ENCODE measurements around the gene KYAT1. TPM values are rescaled to one million over a fixed set of nuclear protein-coding genes. Genes with fewer than 3 reads are reported as not detected.
A peak's percentile ranks its signal among the peaks of the same experiment; 100 is the strongest.

KYAT1 gene
- total RNA-seq, 2 donors from 2014 or later, result 13.6 to 25.3 TPM

DNA sequence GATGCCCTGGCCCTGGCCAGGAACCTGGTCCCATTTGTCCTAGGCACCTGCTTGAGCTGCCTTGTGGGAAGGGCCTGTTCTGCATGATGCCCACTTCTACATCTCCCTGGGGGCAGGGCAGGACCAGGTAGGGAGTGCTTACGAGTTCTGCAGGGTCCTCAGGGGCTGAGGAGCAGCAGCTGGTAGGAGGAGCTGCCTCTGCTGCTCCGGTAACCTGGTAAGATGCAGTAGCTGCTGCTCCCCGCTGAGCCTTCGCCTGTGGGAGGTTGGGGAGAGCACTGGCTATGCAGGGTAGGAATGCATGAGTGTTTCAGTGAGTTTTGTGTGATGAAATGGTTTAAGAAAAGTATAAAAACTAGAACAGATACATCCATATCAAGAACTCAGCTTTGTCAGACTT lies 13.8 kb upstream of the KYAT1 start:
- TF ChIP-seq, protein P1, sequence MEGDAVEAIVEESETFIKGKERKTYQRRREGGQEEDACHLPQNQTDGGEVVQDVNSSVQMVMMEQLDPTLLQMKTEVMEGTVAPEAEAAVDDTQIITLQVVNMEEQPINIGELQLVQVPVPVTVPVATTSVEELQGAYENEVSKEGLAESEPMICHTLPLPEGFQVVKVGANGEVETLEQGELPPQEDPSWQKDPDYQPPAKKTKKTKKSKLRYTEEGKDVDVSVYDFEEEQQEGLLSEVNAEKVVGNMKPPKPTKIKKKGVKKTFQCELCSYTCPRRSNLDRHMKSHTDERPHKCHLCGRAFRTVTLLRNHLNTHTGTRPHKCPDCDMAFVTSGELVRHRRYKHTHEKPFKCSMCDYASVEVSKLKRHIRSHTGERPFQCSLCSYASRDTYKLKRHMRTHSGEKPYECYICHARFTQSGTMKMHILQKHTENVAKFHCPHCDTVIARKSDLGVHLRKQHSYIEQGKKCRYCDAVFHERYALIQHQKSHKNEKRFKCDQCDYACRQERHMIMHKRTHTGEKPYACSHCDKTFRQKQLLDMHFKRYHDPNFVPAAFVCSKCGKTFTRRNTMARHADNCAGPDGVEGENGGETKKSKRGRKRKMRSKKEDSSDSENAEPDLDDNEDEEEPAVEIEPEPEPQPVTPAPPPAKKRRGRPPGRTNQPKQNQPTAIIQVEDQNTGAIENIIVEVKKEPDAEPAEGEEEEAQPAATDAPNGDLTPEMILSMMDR (conservative IDR thresholded peaks at IDR 0.05), result no peak

GRCh38 chr9:128894764-128895163 lies 13.0 kb upstream of the KYAT1 start:
- peaks cover 72% of the 10 kb centered on the region for H3K36me3 ChIP-seq (ENCODE audit: control insufficient read depth, insufficient read depth, low read length)
- 91 to 100% methylated on average over 1 to 2 of the region's 2 CpGs for WGBS, 2 experiments (ENCODE audit: insufficient coverage in 1 of 2, insufficient read length in 1 of 2)
- H3K4me1 ChIP-seq (ENCODE audit: control insufficient read depth, insufficient read depth, low read length), result no peaks in the 10 kb centered on the region
- no peak overlapping the region for H3K9ac ChIP-seq (ENCODE audit: extremely low read depth, low read length, poor library complexity, severe bottlenecking)
- H3K27ac ChIP-seq (ENCODE audit: low read depth, low read length), result no peak overlapping the region
- H3K27me3 ChIP-seq (ENCODE audit: control insufficient read depth, insufficient read depth, low read length, poor library complexity, severe bottlenecking), result no peaks in the 10 kb centered on the region
- H3K27me3 Mint-ChIP-seq (ENCODE audit: insufficient read depth), result no peaks in the 10 kb centered on the region
- no peak overlapping the region for H3K4me3 Mint-ChIP-seq
- no peak overlapping the region for H3K27ac Mint-ChIP-seq
- no peaks in the 10 kb centered on the region for H3K9me3 Mint-ChIP-seq
- H3K4me3 ChIP-seq (ENCODE audit: low read length), result no peak overlapping the region
- TF ChIP-seq, protein P1 (conservative IDR thresholded peaks at IDR 0.05), result no peak
- no peaks in the 10 kb centered on the region for H3K4me1 Mint-ChIP-seq
- peaks cover 44% of the 10 kb centered on the region for H3K36me3 Mint-ChIP-seq (ENCODE audit: low read depth)
- no peak for DNase-seq
- H3K9me3 ChIP-seq (ENCODE audit: control insufficient read depth, low read length), result no peaks in the 10 kb centered on the region

More for the DNA sequence above, 13.8 kb upstream of the KYAT1 start:
- Histone ChIP-seq H3K4me3 (ENCODE audit: low read length) (no peak overlapping the region), H3K9me3 (ENCODE audit: control insufficient read depth, low read length) (no peaks in the 10 kb centered on the region), H3K4me1 (ENCODE audit: control insufficient read depth, insufficient read depth, low read length) (no peaks in the 10 kb centered on the region), H3K36me3 (ENCODE audit: control insufficient read depth, insufficient read depth, low read length) (peaks cover 66% of the 10 kb centered on the region), H3K9ac (ENCODE audit: extremely low read depth, low read length, poor library complexity, severe bottlenecking) (no peak overlapping the region), H3K27ac (ENCODE audit: low read depth, low read length) (no peak overlapping the region), H3K27me3 (ENCODE audit: control insufficient read depth, insufficient read depth, low read length, poor library complexity, severe bottlenecking) (no peaks in the 10 kb centered on the region)
- peak overlapping the region; percentile 26 for H3K27ac Mint-ChIP-seq
- H3K36me3 Mint-ChIP-seq (ENCODE audit: low read depth), result peaks cover 39% of the 10 kb centered on the region
- 59 to 60% methylated on average over 3 to 4 of the region's 4 CpGs for WGBS, 2 experiments (ENCODE audit: insufficient coverage in 1 of 2, insufficient read length in 1 of 2)
- no peaks in the 10 kb centered on the region for H3K27me3 Mint-ChIP-seq (ENCODE audit: insufficient read depth)
- no peaks in the 10 kb centered on the region for H3K4me1 Mint-ChIP-seq
- H3K4me3 Mint-ChIP-seq, result no peak overlapping the region
- H3K9me3 Mint-ChIP-seq, result no peaks in the 10 kb centered on the region
- peak; percentile 75 for DNase-seq

- Histone ChIP-seq H3K4me1 (ENCODE audit: control insufficient read depth, insufficient read depth, low read length) (peaks cover 5% of the 10 kb centered on the region), H3K9ac (ENCODE audit: extremely low read depth, low read length, poor library complexity, severe bottlenecking) (no peak overlapping the region), H3K9me3 (ENCODE audit: control insufficient read depth, low read length) (no peaks in the 10 kb centered on the region), H3K27ac (ENCODE audit: low read depth, low read length) (no peak overlapping the region), H3K27me3 (ENCODE audit: control insufficient read depth, insufficient read depth, low read length, poor library complexity, severe bottlenecking) (no peaks in the 10 kb centered on the region), H3K36me3 (ENCODE audit: control insufficient read depth, insufficient read depth, low read length) (peaks cover 69% of the 10 kb centered on the region), H3K4me3 (ENCODE audit: low read length) (no peak overlapping the region)
- Mint-ChIP-seq H3K4me1 (peaks cover 6% of the 10 kb centered on the region), H3K27ac (peak overlapping the region; percentile 80), H3K27me3 (ENCODE audit: insufficient read depth) (no peaks in the 10 kb centered on the region), H3K9me3 (no peaks in the 10 kb centered on the region), H3K4me3 (no peak overlapping the region), H3K36me3 (ENCODE audit: low read depth) (peaks cover 43% of the 10 kb centered on the region)
- DNase-seq, result no peak
- TF ChIP-seq, protein P1 (conservative IDR thresholded peaks at IDR 0.05), result no peak
- 95 to 97% methylated on average over 7 to 8 of the region's 8 CpGs for WGBS, 2 experiments (ENCODE audit: insufficient coverage in 1 of 2, insufficient read length in 1 of 2)
Measured at GRCh38 chr9:128893354-128893753, 11.6 kb upstream of the KYAT1 start.
